ENCODE results near the gene ARRB1. TPM values are rescaled to one million over a fixed set of nuclear protein-coding genes. Genes with fewer than 3 reads are reported as not detected.

Gene ARRB1
- polyA plus RNA-seq, 4 donors = 20.0 to 41.5 (median 31.1) TPM

- Histone ChIP-seq H3K9me3 (ENCODE audit: control insufficient read depth in 2 of 2, insufficient read depth in 1 of 2, low read depth in 1 of 2, low read length in 1 of 2) (no peaks in the 10 kb centered on the region), H3K27ac (ENCODE audit: low read depth in 1 of 3, low read length in 2 of 3) (peak overlapping the region; percentile 76 to 91 (median 91)), H3K4me1 (ENCODE audit: control insufficient read depth in 3 of 3, insufficient read depth in 2 of 3, low read depth in 1 of 3, low read length in 2 of 3) (peaks cover 46 to 95% (median 60%) of the 10 kb centered on the region in 3 donors), H3K36me3 (ENCODE audit: control insufficient read depth in 3 of 3, insufficient read depth in 2 of 3, low read depth in 1 of 3, low read length in 3 of 3) (peaks cover 0 to 70% (median 0%) of the 10 kb centered on the region in 3 donors), H3K4me3 (ENCODE audit: low read depth in 1 of 3, low read length in 3 of 3) (no peak overlapping the region), H3K27me3 (ENCODE audit: control insufficient read depth in 3 of 3, insufficient read depth in 3 of 3, low read length in 3 of 3) (no peaks in the 10 kb centered on the region)
- WGBS, 3 donors = 50 to 74% (median 61%) methylated on average over 3 of the region's 3 CpGs
- peak in 1 of 2 donors; percentile 75 for DNase-seq
- FAIRE-seq = no peak
These were observed 7.3 kb downstream of the ARRB1 start for GRCh38 chr11:75344186-75344585.

GRCh38 chr11:75342966-75343870 lies 8.2 kb downstream of the ARRB1 start:
- DNase-seq = peak; percentile 82 to 85
- no peaks in the 10 kb centered on the region for H3K27me3 ChIP-seq (ENCODE audit: control insufficient read depth in 3 of 3, insufficient read depth in 3 of 3, low read length in 3 of 3)
- no peak overlapping the region for H3K4me3 ChIP-seq (ENCODE audit: low read depth in 1 of 3, low read length in 3 of 3)
- H3K9me3 ChIP-seq (ENCODE audit: control insufficient read depth in 2 of 2, insufficient read depth in 1 of 2, low read depth in 1 of 2, low read length in 1 of 2) = no peaks in the 10 kb centered on the region
- H3K36me3 ChIP-seq (ENCODE audit: control insufficient read depth in 3 of 3, insufficient read depth in 2 of 3, low read depth in 1 of 3, low read length in 3 of 3) = peaks cover 0 to 67% (median 0%) of the 10 kb centered on the region in 3 donors
- peaks cover 48 to 96% (median 66%) of the 10 kb centered on the region in 3 donors for H3K4me1 ChIP-seq (ENCODE audit: control insufficient read depth in 3 of 3, insufficient read depth in 2 of 3, low read depth in 1 of 3, low read length in 2 of 3)
- H3K27ac ChIP-seq (ENCODE audit: low read depth in 1 of 3, low read length in 2 of 3) = peak overlapping the region; percentile 12 to 91 (median 88)
- no peak for FAIRE-seq
- 12 to 42% (median 25%) methylated on average over 12 of the region's 12 CpGs for WGBS, 3 donors

- FAIRE-seq = no peak
- 44 to 61% (median 48%) methylated on average over 15 of the region's 15 CpGs for WGBS, 3 donors
These were observed 9.1 kb downstream of the ARRB1 start for GRCh38 chr11:75342231-75342918.

GRCh38 chr11:75341612-75342011 lies 9.8 kb downstream of the ARRB1 start:
- peaks cover 43 to 96% (median 66%) of the 10 kb centered on the region in 3 donors for H3K4me1 ChIP-seq (ENCODE audit: control insufficient read depth in 3 of 3, insufficient read depth in 2 of 3, low read depth in 1 of 3, low read length in 2 of 3)
- no peak overlapping the region for H3K4me3 ChIP-seq (ENCODE audit: low read depth in 1 of 3, low read length in 3 of 3)
- no peak for DNase-seq
- H3K27me3 ChIP-seq (ENCODE audit: control insufficient read depth in 3 of 3, insufficient read depth in 3 of 3, low read length in 3 of 3) = no peaks in the 10 kb centered on the region
- H3K27ac ChIP-seq (ENCODE audit: low read depth in 1 of 3, low read length in 2 of 3) = peak overlapping the region; percentile 12 to 91 (median 88)
- no peaks in the 10 kb centered on the region for H3K9me3 ChIP-seq (ENCODE audit: control insufficient read depth in 2 of 2, insufficient read depth in 1 of 2, low read depth in 1 of 2, low read length in 1 of 2)
- FAIRE-seq = no peak
- WGBS, 3 donors = 27 to 42% (median 30%) methylated on average over 5 of the region's 5 CpGs
- peaks cover 0 to 60% (median 0%) of the 10 kb centered on the region in 3 donors for H3K36me3 ChIP-seq (ENCODE audit: control insufficient read depth in 3 of 3, insufficient read depth in 2 of 3, low read depth in 1 of 3, low read length in 3 of 3)

More at GRCh38 chr11:75342231-75342918, 9.1 kb downstream of the ARRB1 start:
- Histone ChIP-seq H3K27me3 (ENCODE audit: control insufficient read depth in 3 of 3, insufficient read depth in 3 of 3, low read length in 3 of 3) (no peaks in the 10 kb centered on the region), H3K4me3 (ENCODE audit: low read depth in 1 of 3, low read length in 3 of 3) (no peak overlapping the region), H3K4me1 (ENCODE audit: control insufficient read depth in 3 of 3, insufficient read depth in 2 of 3, low read depth in 1 of 3, low read length in 2 of 3) (peaks cover 46 to 96% (median 71%) of the 10 kb centered on the region in 3 donors), H3K36me3 (ENCODE audit: control insufficient read depth in 3 of 3, insufficient read depth in 2 of 3, low read depth in 1 of 3, low read length in 3 of 3) (peaks cover 0 to 67% (median 0%) of the 10 kb centered on the region in 3 donors), H3K27ac (ENCODE audit: low read depth in 1 of 3, low read length in 2 of 3) (peak overlapping the region; percentile 12 to 91 (median 88)), H3K9me3 (ENCODE audit: control insufficient read depth in 2 of 2, insufficient read depth in 1 of 2, low read depth in 1 of 2, low read length in 1 of 2) (no peaks in the 10 kb centered on the region)
- DNase-seq = no peak

- WGBS, 3 donors = 14 to 36% (median 32%) methylated on average over 14 of the region's 14 CpGs
- DNase-seq (no peak), FAIRE-seq (no peak)
These were observed 11.6 kb downstream of the ARRB1 start for GRCh38 chr11:75339685-75340409.

GRCh38 chr11:75338516-75339208 lies 12.8 kb downstream of the ARRB1 start:
- Histone ChIP-seq H3K9me3 (ENCODE audit: control insufficient read depth in 2 of 2, insufficient read depth in 1 of 2, low read depth in 1 of 2, low read length in 1 of 2) (no peaks in the 10 kb centered on the region), H3K4me3 (ENCODE audit: low read depth in 1 of 3, low read length in 3 of 3) (no peak overlapping the region), H3K27me3 (ENCODE audit: control insufficient read depth in 3 of 3, insufficient read depth in 3 of 3, low read length in 3 of 3) (no peaks in the 10 kb centered on the region), H3K27ac (ENCODE audit: low read depth in 1 of 3, low read length in 2 of 3) (peak overlapping the region in 1 of 3 donors; percentile 88), H3K36me3 (ENCODE audit: control insufficient read depth in 3 of 3, insufficient read depth in 2 of 3, low read depth in 1 of 3, low read length in 3 of 3) (peaks cover 0 to 58% (median 0%) of the 10 kb centered on the region in 3 donors), H3K4me1 (ENCODE audit: control insufficient read depth in 3 of 3, insufficient read depth in 2 of 3, low read depth in 1 of 3, low read length in 2 of 3) (peaks cover 32 to 85% (median 54%) of the 10 kb centered on the region in 3 donors)
- FAIRE-seq (no peak), DNase-seq (no peak)
- WGBS, 3 donors = 57 to 60% (median 59%) methylated on average over 8 of the region's 8 CpGs

More at GRCh38 chr11:75339685-75340409, 11.6 kb downstream of the ARRB1 start:
- peaks cover 0 to 60% (median 0%) of the 10 kb centered on the region in 3 donors for H3K36me3 ChIP-seq (ENCODE audit: control insufficient read depth in 3 of 3, insufficient read depth in 2 of 3, low read depth in 1 of 3, low read length in 3 of 3)
- peaks cover 37 to 86% (median 55%) of the 10 kb centered on the region in 3 donors for H3K4me1 ChIP-seq (ENCODE audit: control insufficient read depth in 3 of 3, insufficient read depth in 2 of 3, low read depth in 1 of 3, low read length in 2 of 3)
- no peak overlapping the region for H3K4me3 ChIP-seq (ENCODE audit: low read depth in 1 of 3, low read length in 3 of 3)
- no peaks in the 10 kb centered on the region for H3K9me3 ChIP-seq (ENCODE audit: control insufficient read depth in 2 of 2, insufficient read depth in 1 of 2, low read depth in 1 of 2, low read length in 1 of 2)
- no peaks in the 10 kb centered on the region for H3K27me3 ChIP-seq (ENCODE audit: control insufficient read depth in 3 of 3, insufficient read depth in 3 of 3, low read length in 3 of 3)
- peak overlapping the region; percentile 72 to 91 (median 88) for H3K27ac ChIP-seq (ENCODE audit: low read depth in 1 of 3, low read length in 2 of 3)

- Histone ChIP-seq H3K36me3 (ENCODE audit: control insufficient read depth in 3 of 3, insufficient read depth in 2 of 3, low read depth in 1 of 3, low read length in 3 of 3) (peaks cover 0 to 54% (median 0%) of the 10 kb centered on the region in 3 donors), H3K4me3 (ENCODE audit: low read depth in 1 of 3, low read length in 3 of 3) (no peak overlapping the region), H3K27me3 (ENCODE audit: control insufficient read depth in 3 of 3, insufficient read depth in 3 of 3, low read length in 3 of 3) (no peaks in the 10 kb centered on the region), H3K27ac (ENCODE audit: low read depth in 1 of 3, low read length in 2 of 3) (peak overlapping the region in 2 of 3 donors; percentile 67 to 69), H3K9me3 (ENCODE audit: control insufficient read depth in 2 of 2, insufficient read depth in 1 of 2, low read depth in 1 of 2, low read length in 1 of 2) (no peaks in the 10 kb centered on the region), H3K4me1 (ENCODE audit: control insufficient read depth in 3 of 3, insufficient read depth in 2 of 3, low read depth in 1 of 3, low read length in 2 of 3) (peaks cover 27 to 75% (median 42%) of the 10 kb centered on the region in 3 donors)
- 24 to 32% (median 31%) methylated on average over 6 of the region's 6 CpGs for WGBS, 3 donors
- peak; percentile 67 to 79 for DNase-seq
- FAIRE-seq = no peak
These were observed 14.2 kb downstream of the ARRB1 start for GRCh38 chr11:75337195-75337654.
